ENCODE measurements around the gene ISCU.

GRCh38 chr12:108618079-108618952, 55.9 kb downstream of the ISCU start:
- TF ChIP-seq CTCF (IDR thresholded peaks at IDR 0.05) (peak; percentile 91 to 99 (median 97)), POLR2AphosphoS5 (IDR thresholded peaks at IDR 0.05) (no peak)
